NB4 (cell line): Measurements from ENCODE around the gene BLOC1S1.
"Not testable (repeated sequence)": the region's sequence is repeated elsewhere in the genome, so short reads cannot be mapped to it uniquely, and the experiment has no call there.

ENCODE experiments used
- DNase-seq: peaks from one replicate; pipeline ENCODE4 v3.0.0; 2010; ENCODE audit warnings: low read depth
- H3K4me3 ChIP-seq: one replicate; pipeline ENCODE4 v1.5.1; 2011; ENCODE audit warnings: mild to moderate bottlenecking, low read depth, low read length, moderate library complexity
- MYC ChIP-seq: IDR thresholded peaks from 2 replicates; pipeline ENCODE4 v1.6.1; 2011; ENCODE audit warnings: low read depth, low read length
- POLR2A ChIP-seq: IDR thresholded peaks from 2 replicates; pipeline ENCODE4 v1.6.1; 2011; ENCODE audit warnings: mild to moderate bottlenecking; ENCODE audit not compliant: insufficient read length; ENCODE audit errors: extremely low read depth
- TF ChIP-seq, protein P1 (sequence below): IDR thresholded peaks from 2 replicates; pipeline ENCODE4 v1.6.1; 2011; ENCODE audit warnings: low read depth, low read length
- TF ChIP-seq, protein P2 (sequence below): IDR thresholded peaks from one replicate; pipeline ENCODE4 v1.5.1; 2012; ENCODE audit warnings: low read depth, low read length

The BLOC1S1 gene

DNA sequence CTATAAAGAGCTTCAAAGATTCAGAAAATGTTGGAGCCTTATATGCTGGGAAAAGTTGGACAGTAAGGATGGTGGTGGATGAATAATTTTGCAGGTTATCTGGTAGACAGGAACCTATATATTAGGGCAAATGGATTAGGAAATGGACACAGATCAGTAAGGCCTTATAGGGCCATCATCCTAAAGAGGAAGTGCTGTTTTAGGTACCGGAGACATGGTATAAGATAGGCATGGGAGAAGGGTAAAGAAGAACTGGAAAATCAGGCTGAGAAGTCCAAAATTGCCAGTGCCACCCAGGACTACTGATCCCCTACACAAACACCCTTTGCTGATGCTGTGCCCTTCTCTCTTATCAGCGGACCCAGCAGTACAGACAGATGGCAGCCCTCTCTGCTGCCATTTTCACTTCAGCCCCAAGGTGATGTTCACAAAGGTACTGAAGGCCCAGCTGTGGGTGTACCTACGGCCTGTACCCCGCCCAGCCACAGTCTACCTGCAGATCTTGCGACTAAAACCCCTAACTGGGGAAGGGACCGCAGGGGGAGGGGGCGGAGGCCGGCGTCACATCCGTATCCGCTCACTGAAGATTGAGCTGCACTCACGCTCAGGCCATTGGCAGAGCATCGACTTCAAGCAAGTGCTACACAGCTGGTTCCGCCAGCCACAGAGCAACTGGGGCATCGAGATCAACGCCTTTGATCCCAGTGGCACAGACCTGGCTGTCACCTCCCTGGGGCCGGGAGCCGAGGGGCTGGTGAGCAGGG, 32.6 kb downstream of the BLOC1S1 start:
- no peak for TF ChIP-seq MYC
- TF ChIP-seq, protein P1, sequence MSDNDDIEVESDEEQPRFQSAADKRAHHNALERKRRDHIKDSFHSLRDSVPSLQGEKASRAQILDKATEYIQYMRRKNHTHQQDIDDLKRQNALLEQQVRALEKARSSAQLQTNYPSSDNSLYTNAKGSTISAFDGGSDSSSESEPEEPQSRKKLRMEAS = no peak
- TF ChIP-seq POLR2A = no peak
- TF ChIP-seq, protein P2, sequence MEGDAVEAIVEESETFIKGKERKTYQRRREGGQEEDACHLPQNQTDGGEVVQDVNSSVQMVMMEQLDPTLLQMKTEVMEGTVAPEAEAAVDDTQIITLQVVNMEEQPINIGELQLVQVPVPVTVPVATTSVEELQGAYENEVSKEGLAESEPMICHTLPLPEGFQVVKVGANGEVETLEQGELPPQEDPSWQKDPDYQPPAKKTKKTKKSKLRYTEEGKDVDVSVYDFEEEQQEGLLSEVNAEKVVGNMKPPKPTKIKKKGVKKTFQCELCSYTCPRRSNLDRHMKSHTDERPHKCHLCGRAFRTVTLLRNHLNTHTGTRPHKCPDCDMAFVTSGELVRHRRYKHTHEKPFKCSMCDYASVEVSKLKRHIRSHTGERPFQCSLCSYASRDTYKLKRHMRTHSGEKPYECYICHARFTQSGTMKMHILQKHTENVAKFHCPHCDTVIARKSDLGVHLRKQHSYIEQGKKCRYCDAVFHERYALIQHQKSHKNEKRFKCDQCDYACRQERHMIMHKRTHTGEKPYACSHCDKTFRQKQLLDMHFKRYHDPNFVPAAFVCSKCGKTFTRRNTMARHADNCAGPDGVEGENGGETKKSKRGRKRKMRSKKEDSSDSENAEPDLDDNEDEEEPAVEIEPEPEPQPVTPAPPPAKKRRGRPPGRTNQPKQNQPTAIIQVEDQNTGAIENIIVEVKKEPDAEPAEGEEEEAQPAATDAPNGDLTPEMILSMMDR = no peak
- no peak for DNase-seq
- no peak overlapping the region for H3K4me3 ChIP-seq

DNA sequence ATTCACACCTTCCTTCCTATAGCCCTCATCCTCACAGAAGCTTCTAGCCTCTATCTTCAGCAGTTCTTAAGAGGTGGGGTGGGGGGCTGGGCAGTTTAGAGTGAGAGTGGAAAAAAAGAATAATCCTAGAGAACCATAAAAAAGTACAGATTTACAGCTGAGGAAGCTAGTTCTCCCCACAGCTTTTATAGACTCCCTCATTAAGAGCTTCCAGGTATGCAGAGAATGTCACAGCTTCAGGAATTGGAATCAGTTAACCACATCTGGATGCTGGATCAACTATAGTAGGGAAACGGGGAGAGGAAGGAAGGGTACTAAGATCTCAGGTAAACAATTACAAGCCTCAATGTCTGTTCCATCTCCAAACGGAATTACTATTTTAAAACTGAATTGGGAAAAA, 39.4 kb downstream of the BLOC1S1 start:
- TF ChIP-seq MYC (no peak), POLR2A (no peak)
- TF ChIP-seq, protein P2 = no peak
- TF ChIP-seq, protein P1 = no peak
- no peak overlapping the region for H3K4me3 ChIP-seq
- no peak for DNase-seq

DNA sequence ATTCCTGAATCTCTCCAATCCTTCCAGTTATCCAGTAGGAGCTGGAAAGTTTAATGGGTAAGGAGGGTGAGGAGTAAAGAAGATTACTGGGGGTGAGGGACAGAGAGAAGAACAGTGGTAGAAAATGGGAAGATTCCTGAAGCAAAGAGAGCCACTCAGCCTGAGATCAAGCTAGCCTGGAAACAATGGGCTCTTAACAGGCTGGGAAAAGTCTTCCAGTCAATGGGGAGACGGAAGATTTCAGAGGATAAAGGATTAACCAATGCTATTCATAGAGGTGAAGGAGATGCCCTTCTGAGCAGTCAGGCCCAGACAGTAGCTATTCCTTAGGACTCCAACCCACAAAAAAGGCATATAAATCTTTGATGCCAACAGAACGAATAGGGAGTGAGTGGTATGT, 41.9 kb downstream of the BLOC1S1 start:
- no peak overlapping the region for H3K4me3 ChIP-seq
- TF ChIP-seq POLR2A (no peak), MYC (no peak)
- TF ChIP-seq, protein P1 = no peak
- TF ChIP-seq, protein P2 = no peak
- DNase-seq = no peak

DNA sequence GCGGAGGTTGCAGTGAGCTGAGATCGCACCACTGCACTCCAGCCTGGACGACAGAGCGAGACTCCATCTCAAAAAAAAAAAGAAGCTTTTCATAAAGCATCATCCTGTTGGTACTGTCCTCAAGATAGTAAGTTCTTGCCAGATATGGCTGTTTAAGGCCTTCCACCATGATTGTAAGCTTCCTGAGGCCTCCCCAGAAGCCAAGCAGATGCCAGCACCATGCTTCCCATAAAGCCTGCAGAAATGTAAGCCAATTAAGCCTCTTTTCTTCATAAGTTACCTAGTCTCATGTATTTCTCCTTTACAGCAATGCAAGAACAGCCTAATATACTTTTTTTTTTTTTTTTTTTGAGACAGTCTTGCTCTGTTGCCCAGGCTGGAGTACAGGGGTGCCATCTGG, 42.7 kb downstream of the BLOC1S1 start:
- H3K4me3 ChIP-seq, DNase-seq: not testable (repeated sequence)

DNA sequence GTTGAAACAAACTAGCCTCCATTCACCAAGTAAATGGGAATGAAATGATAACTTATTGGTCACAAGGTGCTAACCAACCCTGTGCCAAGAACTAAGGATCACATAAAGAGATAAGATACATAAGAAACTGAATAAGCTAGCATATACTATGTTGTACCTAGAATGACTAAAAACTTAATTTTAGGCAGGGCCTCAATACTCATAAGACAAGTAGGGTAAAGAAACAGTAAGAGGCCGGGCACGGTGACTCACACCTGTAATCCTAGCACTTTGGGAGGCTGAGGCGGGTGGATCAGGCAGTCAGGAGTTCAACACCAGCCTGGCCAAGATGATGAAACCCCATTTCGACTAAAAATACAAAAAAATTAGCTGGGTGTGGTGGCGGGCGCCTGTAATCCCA, 44.8 kb downstream of the BLOC1S1 start:
- H3K4me3 ChIP-seq = no peak overlapping the region
- DNase-seq = no peak
- no peak for TF ChIP-seq POLR2A
- TF ChIP-seq, protein P2 = no peak
- no peak for TF ChIP-seq MYC
- TF ChIP-seq, protein P1 = no peak

DNA sequence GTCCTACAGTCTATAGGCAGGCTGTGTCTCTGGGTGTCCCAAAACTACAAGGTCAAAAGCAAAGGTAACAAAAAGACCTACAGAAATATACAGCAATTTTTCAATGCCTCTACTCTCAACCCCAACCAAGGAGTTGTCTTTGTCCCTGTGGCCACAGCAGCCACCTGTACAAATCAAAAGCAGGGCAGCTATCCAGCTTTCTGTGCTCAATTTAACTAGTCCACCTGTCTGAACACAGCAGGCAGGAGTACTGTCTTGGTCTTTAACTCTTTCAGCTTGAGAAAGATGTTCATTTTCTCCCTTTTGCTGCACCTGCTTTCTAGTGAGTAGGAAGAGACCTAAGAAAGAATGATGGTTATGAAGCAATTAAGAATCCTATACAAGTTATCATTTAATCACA, 46.8 kb downstream of the BLOC1S1 start:
- no peak for DNase-seq
- H3K4me3 ChIP-seq = no peak overlapping the region
- no peak for TF ChIP-seq POLR2A
- TF ChIP-seq, protein P2 = no peak
- TF ChIP-seq, protein P1 = no peak
